GM12878 (cell line): ENCODE data around the gene PPP1R7.

Experiments
- CREB1 ChIP-seq: IDR thresholded peaks from 2 replicates; pipeline ENCODE4 v1.6.1; 2012; ENCODE audit warnings: low read depth, mild to moderate bottlenecking, inconsistent platforms
- CREM ChIP-seq: IDR thresholded peaks from 2 replicates; pipeline ENCODE4 v1.6.1; 2014; ENCODE audit warnings: antibody characterized with exemption, low read depth
- CTCF ChIP-seq, 3 experiments: IDR thresholded peaks in 2 of 3; conservative IDR thresholded peaks in 1 of 3; 2 replicates each; pipeline ENCODE4 v1.5.1; 2011; ENCODE audit warnings: low read depth in 3 of 3, low read length in 3 of 3, mild to moderate bottlenecking in 3 of 3, control low read depth in 2 of 3, moderate library complexity in 2 of 3, inconsistent platforms in 1 of 3, mixed read lengths in 1 of 3; ENCODE audit not compliant: control insufficient read depth in 2 of 3, insufficient read depth in 1 of 3; ENCODE audit errors: extremely low read depth in 1 of 3
- EGR1 ChIP-seq, 2 experiments: IDR thresholded peaks; 1 replicate in 1 of 2; 2 replicates in 1 of 2; pipeline ENCODE4 v1.6.1; 2011 to 2012; ENCODE audit warnings: low read depth in 2 of 2, low read length in 2 of 2, borderline replicate concordance in 1 of 2, mild to moderate bottlenecking in 1 of 2, moderate library complexity in 1 of 2
- EP300 ChIP-seq, 2 experiments: fragments of 150-350 bp in 1 of 2; IDR thresholded peaks; 2 replicates each; pipeline ENCODE4 v1.6.1; 2011 to 2012; ENCODE audit warnings: low read depth in 2 of 2, low read length in 2 of 2, borderline replicate concordance in 1 of 2, improper control_type of control experiment in 1 of 2, inconsistent platforms in 1 of 2; ENCODE audit not compliant: control insufficient read depth in 1 of 2
- EZH2 ChIP-seq: IDR thresholded peaks from 2 replicates; pipeline ENCODE4 v1.6.1; 2012; ENCODE audit warnings: low read depth, mild to moderate bottlenecking, control low read depth, inconsistent platforms, low read length, borderline replicate concordance; ENCODE audit not compliant: control insufficient read depth
- MAX ChIP-seq: IDR thresholded peaks from 2 replicates; pipeline ENCODE4 v1.6.1; 2012; ENCODE audit warnings: low read depth, low read length, improper control_type of control experiment
- NFXL1 ChIP-seq: fragments of 450-650 bp; IDR thresholded peaks from 2 replicates; pipeline ENCODE4 v1.6.1; 2017; ENCODE audit warnings: antibody characterized with exemption, mild to moderate bottlenecking, borderline replicate concordance
- POLR2AphosphoS5 ChIP-seq: IDR thresholded peaks from 2 replicates; pipeline ENCODE4 v1.6.1; 2011; ENCODE audit warnings: mild to moderate bottlenecking, low read length, inconsistent platforms
- SIN3A ChIP-seq: IDR thresholded peaks from 2 replicates; pipeline ENCODE4 v1.6.1; 2012; ENCODE audit warnings: low read depth, low read length, improper control_type of control experiment
- YY1 ChIP-seq: IDR thresholded peaks from 2 replicates; pipeline ENCODE4 v1.6.1; 2011; ENCODE audit warnings: low read depth, mild to moderate bottlenecking, low read length

DNA sequence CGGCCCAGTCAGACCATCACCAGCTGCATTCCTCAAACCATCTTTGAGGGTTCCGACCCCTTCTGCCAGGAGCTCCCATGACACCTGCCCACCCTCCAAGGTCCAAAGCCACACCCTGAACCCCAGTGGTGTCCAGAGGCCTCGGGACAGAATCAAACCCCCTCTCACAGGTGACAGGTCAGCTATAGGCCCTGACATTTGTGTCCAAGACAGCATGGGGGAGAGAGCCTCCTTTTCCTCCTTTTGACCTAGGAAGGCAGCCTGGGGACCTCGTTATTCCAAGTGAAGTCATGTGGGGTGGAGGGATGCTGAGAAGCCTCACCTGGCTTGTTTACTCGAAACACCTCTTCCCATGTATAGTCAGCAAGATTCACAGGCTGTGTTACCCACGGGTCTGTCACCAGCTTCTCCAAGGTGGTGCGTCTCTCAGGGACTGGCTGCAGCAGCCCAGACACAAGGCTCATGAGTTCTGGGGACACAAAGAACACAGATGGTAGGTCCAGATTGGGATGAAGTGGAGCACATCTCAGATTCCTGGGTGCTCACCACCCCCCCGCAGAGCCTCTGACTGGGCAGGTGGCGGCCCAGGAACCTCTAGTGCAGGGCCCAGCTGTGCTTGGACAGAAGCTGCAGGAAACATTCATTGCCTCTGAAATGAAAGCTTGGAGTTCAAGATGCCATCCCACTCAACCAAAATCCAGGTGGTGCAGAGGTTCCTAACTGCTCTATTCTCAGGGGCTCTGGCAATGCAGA is 43.1 kb upstream of the PPP1R7 start:
- TF ChIP-seq EZH2 (no peak), MAX (no peak), CTCF (IDR thresholded peaks at IDR 0.05 in 2 of 3, conservative IDR thresholded peaks at IDR 0.05 in 1 of 3; ENCODE audit: control insufficient read depth in 2 of 3, extremely low read depth in 1 of 3, insufficient read depth in 1 of 3, low read depth in 3 of 3, low read length in 3 of 3) (no peak), YY1 (no peak), SIN3A (no peak), EGR1 (IDR thresholded peaks at IDR 0.05; ENCODE audit: borderline replicate concordance in 1 of 2, low read depth in 2 of 2, low read length in 2 of 2) (no peak), POLR2AphosphoS5 (no peak), CREM (no peak), CREB1 (no peak), EP300 (IDR thresholded peaks at IDR 0.05; ENCODE audit: borderline replicate concordance in 1 of 2, control insufficient read depth in 1 of 2, low read depth in 2 of 2, low read length in 2 of 2) (no peak), NFXL1 (no peak)
